GM23338 (cell line): ENCODE data around the gene KLHDC7A.

Source experiments
- CREB1 ChIP-seq: fragments of 250-450 bp; sonication (Bioruptor Pico); IDR thresholded peaks from 2 replicates; pipeline ENCODE4 v1.5.0; 2020; ENCODE audit warnings: low read depth, mild to moderate bottlenecking, moderate library complexity
- CTCF ChIP-seq, 2 experiments: fragments of 200-600 bp in 1 of 2; sonication (generic) in 1 of 2; conservative IDR thresholded peaks; 2 replicates each; pipeline versions ENCODE4 v1.5.1 to v1.6.1; 2016 to 2017; ENCODE audit warnings: antibody characterized with exemption in 2 of 2, low read depth in 2 of 2, mild to moderate bottlenecking in 2 of 2, moderate library complexity in 1 of 2
- ETS1 ChIP-seq: IDR thresholded peaks from 2 replicates; pipeline ENCODE4 v1.6.1; 2016; ENCODE audit warnings: antibody characterized with exemption
- EZH2 ChIP-seq: fragments of 200-600 bp; sonication (generic); IDR thresholded peaks from one replicate; pipeline ENCODE4 v1.8.0; 2017; ENCODE audit warnings: antibody characterized with exemption, mild to moderate bottlenecking, low read depth; ENCODE audit not compliant: unreplicated experiment
- EZH2phosphoT487 ChIP-seq: fragments of 200-600 bp; sonication (generic); IDR thresholded peaks from one replicate; pipeline ENCODE4 v1.8.1; 2018; ENCODE audit warnings: antibody characterized with exemption; ENCODE audit not compliant: unreplicated experiment
- JUNB ChIP-seq: IDR thresholded peaks from one replicate; pipeline ENCODE4 v1.6.1; 2016; ENCODE audit warnings: antibody characterized with exemption; ENCODE audit not compliant: unreplicated experiment
- NANOG ChIP-seq: IDR thresholded peaks from 2 replicates; pipeline ENCODE4 v1.6.1; 2016; ENCODE audit warnings: antibody characterized with exemption, borderline replicate concordance
- POLR2AphosphoS5 ChIP-seq: IDR thresholded peaks from 2 replicates; pipeline ENCODE4 v1.6.1; 2016; ENCODE audit warnings: antibody characterized with exemption, low read depth
- REST ChIP-seq: IDR thresholded peaks from one replicate; pipeline ENCODE4 v1.6.1; 2018; ENCODE audit warnings: antibody characterized with exemption; ENCODE audit not compliant: unreplicated experiment
- STAT1 ChIP-seq: IDR thresholded peaks from one replicate; pipeline ENCODE4 v1.6.1; 2016; ENCODE audit warnings: antibody characterized with exemption; ENCODE audit not compliant: unreplicated experiment
- ZNF114 ChIP-seq: fragments of 250-450 bp; sonication (Bioruptor Pico); IDR thresholded peaks from 2 replicates; pipeline ENCODE4 v1.5.0; 2020; ENCODE audit warnings: mild to moderate bottlenecking, moderate library complexity
- ZNF331 ChIP-seq: fragments of 250-450 bp; sonication (Bioruptor Pico); IDR thresholded peaks from 2 replicates; pipeline ENCODE4 v1.5.0; 2020; ENCODE audit warnings: low read depth, mild to moderate bottlenecking, moderate library complexity
- ZNF462 ChIP-seq: fragments of 250-450 bp; sonication (Bioruptor Pico); IDR thresholded peaks from 2 replicates; pipeline ENCODE4 v1.5.0; 2020; ENCODE audit warnings: mild to moderate bottlenecking, moderate library complexity

DNA sequence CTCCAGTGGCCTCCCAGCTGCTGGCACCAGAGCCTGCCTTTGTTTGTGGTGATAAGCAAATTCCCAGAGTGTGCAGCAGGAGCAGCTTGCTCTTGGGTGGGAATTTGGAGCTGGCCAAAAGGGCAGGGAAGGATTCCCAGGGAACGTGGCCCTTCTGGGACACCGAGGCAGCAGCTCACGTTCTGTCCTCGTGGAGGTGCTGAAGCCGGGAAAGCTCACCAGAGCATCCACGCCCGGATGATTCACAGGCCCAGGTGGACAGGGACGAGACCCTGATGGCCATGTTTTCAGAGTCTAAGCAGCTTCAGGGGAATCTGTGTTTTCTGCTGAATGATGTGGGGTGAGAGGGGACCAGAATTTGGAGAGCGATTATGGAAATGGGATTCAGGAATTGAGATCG lies 19.1 kb upstream of the KLHDC7A start:
- TF ChIP-seq POLR2AphosphoS5 (no peak), EZH2 (no peak), CTCF (conservative IDR thresholded peaks at IDR 0.05; ENCODE audit: low read depth in 2 of 2) (no peak), JUNB (no peak), EZH2phosphoT487 (no peak), REST (no peak), CREB1 (no peak), STAT1 (no peak), ZNF114 (CRISPR knock-in tag) (no peak), ZNF462 (CRISPR knock-in tag) (no peak), ZNF331 (CRISPR knock-in tag) (no peak), ETS1 (no peak), NANOG (no peak)
